WTC11 (cell line): ENCODE measurements around the gene KRTAP10-7. TPM values are rescaled to one million over a fixed set of nuclear protein-coding genes. Genes with fewer than 3 reads are reported as not detected.
A peak's percentile ranks its signal among the peaks of the same experiment; 100 is the strongest.

ENCODE experiments used
- ATAC-seq: fragments of 200-7000 bp; cut with Tn5 transposase; 2 replicates; pipeline ENCODE4 v1.10.0; 2021; ENCODE audit warnings: mild to moderate bottlenecking, moderate library complexity
- CTCF ChIA-PET: fragments of 300-600 bp; sonication (Branson Sonifier 250); formaldehyde crosslinking; loops from one replicate; lab custom pipeline; 2021; ENCODE audit warnings: antibody characterized with exemption; lab: Charles Lee
- POLR2A ChIA-PET: fragments of 350-600 bp; sonication (Branson Sonifier 250); formaldehyde crosslinking; loops from one replicate; lab custom pipeline; 2021; ENCODE audit warnings: antibody characterized with exemption; lab: Charles Lee
- DNase-seq: peaks from one replicate; pipeline ENCODE4 v3.0.0; 2021; ENCODE audit warnings: low spot score
- H3K27ac Mint-ChIP-seq: 2 replicates; pipeline ENCODE4 v1.8.0; 2021; ENCODE audit warnings: mixed read lengths
- H3K27me3 Mint-ChIP-seq: 2 replicates; pipeline ENCODE4 v1.8.0; 2021; ENCODE audit warnings: low read depth, mild to moderate bottlenecking, moderate library complexity, mixed read lengths
- H3K36me3 Mint-ChIP-seq: 2 replicates; pipeline ENCODE4 v1.8.0; 2021; ENCODE audit warnings: mixed read lengths
- H3K4me1 Mint-ChIP-seq: 2 replicates; pipeline ENCODE4 v1.8.0; 2022; ENCODE audit warnings: mixed read lengths
- H3K4me3 Mint-ChIP-seq: 2 replicates; pipeline ENCODE4 v1.8.0; 2021; ENCODE audit warnings: mild to moderate bottlenecking, moderate library complexity, mixed read lengths
- H3K9me3 Mint-ChIP-seq: 2 replicates; pipeline ENCODE4 v1.8.0; 2021; ENCODE audit warnings: mixed read lengths
- CBFB ChIP-seq: sonication (generic); formaldehyde crosslinking; IDR thresholded peaks from 2 replicates; pipeline ENCODE4 v1.8.1; 2022; ENCODE audit warnings: mild to moderate bottlenecking, low read depth, missing genetic modification reagents
- ETV6 ChIP-seq: sonication (generic); formaldehyde crosslinking; IDR thresholded peaks from 2 replicates; pipeline ENCODE4 v1.8.1; 2022; ENCODE audit warnings: mild to moderate bottlenecking, missing genetic modification reagents
- KAT7 ChIP-seq: sonication (generic); formaldehyde crosslinking; IDR thresholded peaks from 2 replicates; pipeline ENCODE4 v1.8.1; 2023; ENCODE audit warnings: missing genetic modification reagents, mild to moderate bottlenecking, borderline replicate concordance
- NFYB ChIP-seq: sonication (generic); formaldehyde crosslinking; conservative IDR thresholded peaks from 2 replicates; pipeline ENCODE4 v1.8.0; 2022; ENCODE audit warnings: low read depth, missing genetic modification reagents
- SMAD3 ChIP-seq: sonication (generic); formaldehyde crosslinking; IDR thresholded peaks from 2 replicates; pipeline ENCODE4 v1.8.0; 2022; ENCODE audit warnings: missing genetic modification reagents, mild to moderate bottlenecking, borderline replicate concordance
- ZNF121 ChIP-seq: sonication (generic); formaldehyde crosslinking; IDR thresholded peaks from 2 replicates; pipeline ENCODE4 v1.8.0; 2023; ENCODE audit warnings: missing genetic modification reagents
- ZNF317 ChIP-seq: sonication (generic); formaldehyde crosslinking; IDR thresholded peaks from 2 replicates; pipeline ENCODE4 v1.8.1; 2023; ENCODE audit warnings: low read depth, mild to moderate bottlenecking, moderate library complexity, missing genetic modification reagents, borderline replicate concordance
- ZNF396 ChIP-seq: fragments of 250-450 bp; sonication (Bioruptor Pico); IDR thresholded peaks from 2 replicates; pipeline ENCODE4 v1.8.0; 2021; ENCODE audit warnings: mild to moderate bottlenecking, moderate library complexity, borderline replicate concordance
- ZNF423 ChIP-seq: fragments of 250-450 bp; sonication (Bioruptor Pico); IDR thresholded peaks from 2 replicates; pipeline ENCODE4 v2.1.2; 2022; ENCODE audit warnings: mild to moderate bottlenecking, moderate library complexity
- total RNA-seq: library from RNA; stranded (reverse); gene quantifications from 3 replicates; pipeline ENCODE4 v1.2.3, GENCODE V29; 2021
- TF ChIP-seq, protein P1 (sequence below): sonication (generic); formaldehyde crosslinking; IDR thresholded peaks from 2 replicates; pipeline ENCODE4 v1.8.1; 2023; ENCODE audit warnings: mild to moderate bottlenecking, missing genetic modification reagents, moderate library complexity
- TF ChIP-seq, protein P2 (sequence below): sonication (generic); formaldehyde crosslinking; IDR thresholded peaks from 2 replicates; pipeline ENCODE4 v1.8.0; 2022; ENCODE audit warnings: mild to moderate bottlenecking, missing genetic modification reagents
- TF ChIP-seq, protein P3 (sequence below): sonication (generic); formaldehyde crosslinking; IDR thresholded peaks from 2 replicates; pipeline ENCODE4 v1.8.1; 2023; ENCODE audit warnings: mild to moderate bottlenecking, missing genetic modification reagents, moderate library complexity
- TF ChIP-seq, protein P4 (sequence below): fragments of 250-450 bp; sonication (Bioruptor Pico); conservative IDR thresholded peaks from 2 replicates; pipeline ENCODE4 v1.9.0; 2021; ENCODE audit warnings: mild to moderate bottlenecking

KRTAP10-7 gene
- total RNA-seq, 1 experiment from 2014 or later, result not detected

DNA sequence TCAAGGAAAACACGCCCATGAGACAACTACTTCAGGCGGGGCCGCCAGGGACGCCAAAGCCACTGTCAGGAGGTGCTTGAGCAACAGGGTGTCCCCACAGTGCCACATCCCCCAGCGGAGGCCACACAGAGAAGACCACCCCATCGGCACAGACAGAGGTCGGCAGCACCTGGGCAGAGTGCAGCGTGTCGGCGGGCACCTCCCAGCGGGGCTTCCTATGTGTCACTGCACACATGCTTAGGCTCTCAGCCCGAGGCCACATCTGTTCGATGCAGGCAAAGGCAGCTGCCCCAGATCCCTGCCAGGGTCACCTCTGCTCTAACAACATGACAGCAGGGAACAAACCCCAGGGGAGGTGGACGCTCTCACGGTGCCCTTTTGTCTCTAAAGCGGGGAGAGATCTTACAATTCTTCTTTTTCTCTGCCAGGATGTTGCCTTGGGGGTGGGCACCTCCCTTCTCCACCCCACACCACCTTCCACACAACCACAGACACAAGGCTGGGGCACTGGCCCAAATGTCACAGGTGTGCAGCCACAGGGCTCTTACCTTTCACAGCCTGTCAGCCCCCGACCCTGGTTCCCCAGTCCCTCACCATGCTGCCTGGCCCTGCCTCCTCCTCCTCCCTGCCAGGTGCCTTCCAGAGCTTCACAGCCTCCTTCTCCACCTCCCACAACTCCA, 15.7 kb downstream of the KRTAP10-7 start:
- no peak overlapping the region for H3K27ac Mint-ChIP-seq
- CTCF ChIA-PET, result interaction anchor here (3.6 kb wide), 1 partner anchor 177 kb away, joined by 16 read pairs; no protein-coding TSS in a partner anchor
- H3K27me3 Mint-ChIP-seq, result peaks cover 4% of the 10 kb centered on the region
- POLR2A ChIA-PET, result no interaction called here
- H3K4me1 Mint-ChIP-seq, result peaks cover 31% of the 10 kb centered on the region
- DNase-seq (no peak), ATAC-seq (no peak)
- TF ChIP-seq ZNF121 (no peak), CBFB (no peak), ETV6 (CRISPR knock-in tag) (no peak), ZNF423 (0 out of 2 replicates have a peak, but pooled peaks have one; percentile 15)
- peaks cover 32% of the 10 kb centered on the region for H3K9me3 Mint-ChIP-seq
- H3K4me3 Mint-ChIP-seq, result no peak overlapping the region
- peaks cover 34% of the 10 kb centered on the region for H3K36me3 Mint-ChIP-seq

DNA sequence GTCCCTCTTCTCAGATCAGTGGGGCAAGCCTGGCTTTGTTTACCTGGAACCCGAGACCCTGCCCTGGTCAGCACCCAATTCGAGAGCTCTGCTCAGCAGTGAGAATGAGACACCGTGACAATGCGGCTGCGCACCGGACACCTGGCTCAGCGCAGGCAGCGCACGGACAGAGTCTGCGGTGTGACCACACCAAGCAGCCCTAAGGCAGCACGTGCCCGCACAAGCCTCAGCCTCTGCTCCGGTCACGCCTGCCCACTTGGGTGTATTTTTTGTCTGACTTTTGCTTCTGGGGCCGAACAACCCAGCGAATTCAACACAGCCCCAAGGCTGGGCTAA, 16.2 kb downstream of the KRTAP10-7 start:
- CTCF ChIA-PET, result interaction anchor here (0.6 to 3.6 kb wide), 5 partner anchors 106 to 276 kb away, joined by 4 to 16 read pairs (median 4); no protein-coding TSS in a partner anchor
- Mint-ChIP-seq H3K9me3 (peaks cover 30% of the 10 kb centered on the region), H3K27ac (no peak overlapping the region), H3K4me1 (peaks cover 31% of the 10 kb centered on the region), H3K27me3 (peaks cover under 1% of the 10 kb centered on the region), H3K4me3 (no peak overlapping the region), H3K36me3 (peaks cover 29% of the 10 kb centered on the region)
- ATAC-seq (no peak), DNase-seq (no peak)
- POLR2A ChIA-PET, result no interaction called here
- no peak for TF ChIP-seq SMAD3 (CRISPR knock-in tag)

DNA sequence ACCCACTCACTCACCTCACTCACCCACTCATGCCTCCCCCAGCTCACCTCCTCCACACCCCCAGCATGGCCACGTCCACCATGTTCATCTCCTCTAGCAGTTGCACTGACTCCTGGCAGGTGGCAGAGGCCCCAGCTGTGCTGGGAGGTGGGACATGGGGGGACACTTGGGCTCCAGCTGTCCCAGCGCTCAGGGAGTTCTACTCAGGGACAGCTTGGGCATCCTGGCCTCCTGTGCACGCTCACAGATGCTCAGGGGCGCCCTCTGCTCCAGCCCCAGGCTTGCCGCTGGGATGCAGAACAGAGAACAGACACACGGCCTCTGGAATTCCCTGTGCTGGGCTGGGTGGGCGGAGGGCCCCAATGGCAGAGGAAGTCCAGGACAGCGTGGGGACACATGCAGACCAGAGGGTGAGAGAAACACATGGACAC, 16.7 kb downstream of the KRTAP10-7 start:
- Mint-ChIP-seq H3K36me3 (peaks cover 28% of the 10 kb centered on the region), H3K27ac (no peak overlapping the region), H3K4me1 (peaks cover 31% of the 10 kb centered on the region), H3K9me3 (peaks cover 33% of the 10 kb centered on the region), H3K27me3 (no peaks in the 10 kb centered on the region; the same call in 1 of the 2 replicates), H3K4me3 (no peak overlapping the region)
- peak; percentile 77 for ATAC-seq
- CTCF ChIA-PET, result interaction anchor here (0.6 to 3.6 kb wide), 5 partner anchors 106 to 276 kb away, joined by 4 to 16 read pairs (median 4); no protein-coding TSS in a partner anchor
- TF ChIP-seq, protein P1, sequence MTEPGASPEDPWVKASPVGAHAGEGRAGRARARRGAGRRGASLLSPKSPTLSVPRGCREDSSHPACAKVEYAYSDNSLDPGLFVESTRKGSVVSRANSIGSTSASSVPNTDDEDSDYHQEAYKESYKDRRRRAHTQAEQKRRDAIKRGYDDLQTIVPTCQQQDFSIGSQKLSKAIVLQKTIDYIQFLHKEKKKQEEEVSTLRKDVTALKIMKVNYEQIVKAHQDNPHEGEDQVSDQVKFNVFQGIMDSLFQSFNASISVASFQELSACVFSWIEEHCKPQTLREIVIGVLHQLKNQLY (CRISPR knock-in tag), result no peak
- TF ChIP-seq, protein P2, sequence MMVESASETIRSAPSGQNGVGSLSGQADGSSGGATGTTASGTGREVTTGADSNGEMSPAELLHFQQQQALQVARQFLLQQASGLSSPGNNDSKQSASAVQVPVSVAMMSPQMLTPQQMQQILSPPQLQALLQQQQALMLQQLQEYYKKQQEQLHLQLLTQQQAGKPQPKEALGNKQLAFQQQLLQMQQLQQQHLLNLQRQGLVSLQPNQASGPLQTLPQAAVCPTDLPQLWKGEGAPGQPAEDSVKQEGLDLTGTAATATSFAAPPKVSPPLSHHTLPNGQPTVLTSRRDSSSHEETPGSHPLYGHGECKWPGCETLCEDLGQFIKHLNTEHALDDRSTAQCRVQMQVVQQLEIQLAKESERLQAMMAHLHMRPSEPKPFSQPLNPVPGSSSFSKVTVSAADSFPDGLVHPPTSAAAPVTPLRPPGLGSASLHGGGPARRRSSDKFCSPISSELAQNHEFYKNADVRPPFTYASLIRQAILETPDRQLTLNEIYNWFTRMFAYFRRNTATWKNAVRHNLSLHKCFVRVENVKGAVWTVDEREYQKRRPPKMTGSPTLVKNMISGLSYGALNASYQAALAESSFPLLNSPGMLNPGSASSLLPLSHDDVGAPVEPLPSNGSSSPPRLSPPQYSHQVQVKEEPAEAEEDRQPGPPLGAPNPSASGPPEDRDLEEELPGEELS (CRISPR knock-in tag), result no peak
- TF ChIP-seq CBFB (no peak), NFYB (CRISPR knock-in tag) (no peak), KAT7 (CRISPR knock-in tag) (no peak), ZNF317 (CRISPR knock-in tag) (no peak), ZNF396 (no peak)
- TF ChIP-seq, protein P3, sequence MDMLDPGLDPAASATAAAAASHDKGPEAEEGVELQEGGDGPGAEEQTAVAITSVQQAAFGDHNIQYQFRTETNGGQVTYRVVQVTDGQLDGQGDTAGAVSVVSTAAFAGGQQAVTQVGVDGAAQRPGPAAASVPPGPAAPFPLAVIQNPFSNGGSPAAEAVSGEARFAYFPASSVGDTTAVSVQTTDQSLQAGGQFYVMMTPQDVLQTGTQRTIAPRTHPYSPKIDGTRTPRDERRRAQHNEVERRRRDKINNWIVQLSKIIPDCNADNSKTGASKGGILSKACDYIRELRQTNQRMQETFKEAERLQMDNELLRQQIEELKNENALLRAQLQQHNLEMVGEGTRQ (CRISPR knock-in tag), result no peak
- TF ChIP-seq, protein P4, sequence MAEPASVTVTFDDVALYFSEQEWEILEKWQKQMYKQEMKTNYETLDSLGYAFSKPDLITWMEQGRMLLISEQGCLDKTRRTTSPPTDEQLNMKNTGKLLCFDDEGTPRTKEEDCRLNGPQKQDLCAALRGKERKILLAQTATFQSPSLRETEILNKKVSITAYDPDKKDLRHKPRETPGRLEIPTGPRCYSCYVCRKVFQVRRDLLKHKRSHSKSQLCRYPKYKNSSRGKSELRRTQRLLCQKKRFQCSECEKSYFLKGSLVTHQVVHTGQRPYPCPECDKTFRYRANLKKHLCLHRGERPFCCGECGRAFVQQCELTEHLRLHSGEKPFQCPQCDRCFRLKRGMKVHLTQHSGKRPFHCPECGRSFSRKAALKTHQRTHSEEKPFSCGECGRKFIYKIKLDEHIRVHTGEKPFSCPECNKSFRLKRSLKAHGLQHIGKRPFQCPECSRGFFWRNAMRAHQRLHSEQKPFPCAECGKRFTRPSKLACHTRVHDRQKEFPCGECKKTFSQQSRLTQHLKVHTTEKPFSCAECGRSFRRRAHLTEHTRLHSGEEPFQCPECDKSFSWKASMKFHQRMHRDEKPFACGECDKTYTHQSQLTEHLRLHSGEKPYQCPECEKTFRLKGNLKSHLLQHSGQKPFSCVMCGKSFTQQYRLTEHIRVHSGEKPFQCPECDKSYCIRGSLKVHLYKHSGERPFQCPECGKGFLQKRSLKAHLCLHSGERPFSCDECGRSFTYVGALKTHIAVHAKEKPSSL (CRISPR knock-in tag), result no peak
- POLR2A ChIA-PET, result no interaction called here
- DNase-seq, result peak; percentile 48
